HTERT RPE-1 (cell line): Measurements from ENCODE around the gene PLXNA1.

Experiments
- in situ Hi-C: fragments of 300-500 bp; cut with MboI; formaldehyde crosslinking; loops from 4 replicates; pipeline ENCODE4 v1.14.3; 2020; ENCODE audit warnings: low sequenced_read_pairs

The PLXNA1 gene

DNA sequence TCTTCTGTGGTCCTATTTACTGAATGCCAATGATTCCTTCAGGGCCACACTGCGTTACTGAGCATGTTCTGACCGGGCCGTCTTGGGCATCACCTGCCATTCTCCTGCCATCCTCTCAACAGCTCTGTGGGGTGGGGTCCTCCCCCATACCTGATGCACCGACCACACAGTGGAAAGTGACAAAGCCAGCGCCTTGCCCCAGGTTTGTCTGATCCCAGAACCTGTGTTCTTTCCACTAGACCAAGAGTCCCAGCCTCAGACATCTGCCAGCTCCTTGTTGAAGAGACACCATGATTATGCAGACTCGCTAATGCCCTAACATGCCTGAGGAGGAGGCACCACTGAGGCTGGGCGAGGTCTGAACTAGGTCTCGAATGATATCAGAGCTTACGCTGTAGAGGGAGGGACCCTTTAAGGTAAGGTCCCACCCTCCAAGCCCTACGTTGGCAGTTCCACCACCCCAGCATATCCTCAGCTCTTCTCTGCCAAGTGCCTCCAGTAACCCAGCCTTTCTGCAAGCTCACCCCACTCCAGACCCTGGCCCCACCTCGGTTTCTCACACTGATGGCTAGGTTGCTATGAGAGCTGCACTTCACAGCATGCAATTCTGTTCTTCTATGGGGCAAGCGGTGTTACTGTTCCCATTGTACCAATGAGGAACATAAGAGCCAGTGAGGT, 29.8 kb upstream of the PLXNA1 start:
- in situ Hi-C loops = no loop called here

DNA sequence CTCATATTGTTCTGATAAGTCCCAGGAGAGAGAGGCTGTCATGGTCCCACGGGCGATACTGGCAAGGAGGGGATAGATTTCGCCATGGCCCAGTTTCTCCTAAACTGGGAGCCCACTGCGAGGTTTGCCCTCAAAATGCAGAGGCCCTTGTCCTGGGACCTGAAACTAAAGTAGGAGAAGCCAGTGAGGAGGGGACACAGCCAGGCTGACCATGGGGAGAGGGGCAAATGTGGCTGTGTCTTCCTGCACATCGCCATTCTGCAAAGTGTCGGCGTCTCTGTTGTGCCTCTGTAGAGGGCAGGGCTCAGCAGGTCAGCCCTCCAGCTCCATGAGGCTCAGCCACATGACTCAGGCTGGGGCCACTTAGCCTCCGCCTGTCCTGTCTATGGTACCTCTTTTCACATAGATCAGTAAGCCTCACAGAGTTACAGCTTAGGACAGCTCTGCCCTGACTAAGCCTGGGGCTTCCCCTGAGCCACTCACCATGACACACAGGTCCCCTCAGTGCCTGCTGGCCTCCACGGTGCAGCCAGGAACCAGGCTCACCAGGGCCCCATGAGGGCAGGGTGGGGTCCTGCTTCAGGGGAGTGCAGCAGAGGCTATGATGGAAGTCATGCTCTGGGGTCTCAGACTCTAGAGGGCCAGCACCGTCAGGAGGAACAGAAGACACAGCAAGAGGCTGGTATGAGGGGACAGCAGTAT, 28.6 kb upstream of the PLXNA1 start:
- in situ Hi-C loops = no loop called here

DNA sequence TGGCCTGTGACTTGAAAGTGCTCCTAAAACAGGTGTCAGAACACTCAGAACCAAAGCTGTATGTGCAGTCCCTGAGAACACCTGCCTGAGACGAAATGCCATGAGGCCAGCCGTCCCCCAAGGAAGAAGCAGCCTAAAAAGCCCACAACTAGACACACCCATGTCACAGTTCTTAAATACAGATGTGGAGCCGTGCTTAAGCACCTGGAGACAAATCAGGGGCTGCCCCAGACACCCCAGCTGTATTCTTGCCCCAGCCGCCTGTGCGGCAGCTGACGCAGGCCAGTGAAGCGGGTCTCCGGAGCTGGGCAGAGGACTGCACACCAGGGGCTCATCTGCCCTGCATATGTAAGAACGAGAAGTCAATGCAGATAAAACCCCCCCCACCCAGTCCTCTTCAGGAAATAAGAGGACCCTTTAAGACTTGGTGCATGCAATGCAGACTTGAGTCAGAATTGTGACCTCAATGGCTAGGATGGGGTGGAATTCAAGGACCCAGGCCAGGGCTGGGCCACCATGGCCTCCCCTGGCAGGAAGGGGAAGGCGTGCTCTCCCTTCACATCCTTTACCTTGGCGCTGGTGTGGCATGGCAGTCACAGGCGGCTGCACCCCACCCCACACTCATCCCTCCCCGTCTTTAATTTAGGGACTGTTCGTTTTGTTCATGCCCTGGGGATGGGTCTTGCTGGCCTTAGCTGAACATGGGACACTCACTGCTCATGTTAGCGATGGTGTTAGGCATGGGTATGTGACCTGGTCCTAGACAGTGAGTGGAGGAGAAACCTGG, 27.7 kb upstream of the PLXNA1 start:
- in situ Hi-C loops = no loop called here

DNA sequence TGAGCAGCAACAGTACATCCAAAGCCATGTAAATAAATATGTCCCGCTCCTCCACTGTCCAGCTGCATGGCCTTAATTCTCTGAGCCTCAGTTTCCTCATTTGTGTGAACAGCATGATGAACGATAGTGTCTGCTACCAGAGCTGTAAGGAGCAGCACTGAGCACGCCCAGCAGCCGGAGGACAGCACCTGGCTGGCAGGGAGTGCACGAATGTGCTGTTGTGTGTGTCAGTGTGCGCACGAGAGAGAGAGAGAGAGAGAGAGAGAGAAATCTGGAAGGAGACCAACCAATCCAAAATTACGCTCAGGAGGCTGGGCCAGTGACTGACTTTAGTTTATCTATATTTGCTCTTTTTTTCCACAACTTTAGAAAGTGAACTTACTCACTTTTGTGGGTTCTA, 26.6 kb upstream of the PLXNA1 start:
- in situ Hi-C loops = no loop called here

DNA sequence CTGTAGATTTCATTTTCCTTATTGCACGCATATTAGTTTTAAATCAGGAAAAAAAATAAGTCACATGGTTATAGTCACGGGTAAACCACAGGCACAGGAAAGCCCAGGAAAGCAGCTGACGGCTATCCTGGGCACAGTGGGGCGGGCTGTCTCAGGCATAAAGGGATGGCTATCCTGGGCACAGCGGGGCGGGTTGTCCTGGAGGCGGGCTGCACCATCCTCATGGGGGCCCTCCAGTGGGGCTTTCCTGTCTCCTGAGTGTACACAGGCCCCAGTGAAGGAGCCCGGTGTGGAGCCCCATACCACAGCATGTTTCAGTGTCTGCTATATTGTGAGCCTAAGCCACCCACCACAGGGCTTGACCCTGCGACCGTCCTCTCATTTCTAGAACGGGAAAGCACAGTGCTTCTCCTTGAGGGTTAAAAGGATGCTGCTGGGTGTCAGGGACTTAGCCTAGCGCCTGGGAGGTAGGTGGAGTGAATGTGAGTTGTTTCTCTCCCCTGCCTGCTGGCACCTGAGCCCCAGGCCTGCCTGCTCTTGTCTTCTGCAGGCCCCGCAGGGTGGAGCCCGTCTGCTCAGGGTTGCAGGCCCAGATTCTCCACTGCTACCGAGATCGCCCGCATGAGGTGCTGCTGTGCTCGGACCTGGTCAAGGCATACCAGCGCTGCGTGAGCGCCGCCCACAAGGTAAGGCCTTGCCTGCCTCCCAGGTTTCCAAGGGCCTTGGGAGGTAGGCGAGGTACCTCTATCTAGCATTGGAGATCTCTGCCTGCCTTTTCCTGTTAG, 25.9 kb upstream of the PLXNA1 start:
- in situ Hi-C loops = no loop called here

DNA sequence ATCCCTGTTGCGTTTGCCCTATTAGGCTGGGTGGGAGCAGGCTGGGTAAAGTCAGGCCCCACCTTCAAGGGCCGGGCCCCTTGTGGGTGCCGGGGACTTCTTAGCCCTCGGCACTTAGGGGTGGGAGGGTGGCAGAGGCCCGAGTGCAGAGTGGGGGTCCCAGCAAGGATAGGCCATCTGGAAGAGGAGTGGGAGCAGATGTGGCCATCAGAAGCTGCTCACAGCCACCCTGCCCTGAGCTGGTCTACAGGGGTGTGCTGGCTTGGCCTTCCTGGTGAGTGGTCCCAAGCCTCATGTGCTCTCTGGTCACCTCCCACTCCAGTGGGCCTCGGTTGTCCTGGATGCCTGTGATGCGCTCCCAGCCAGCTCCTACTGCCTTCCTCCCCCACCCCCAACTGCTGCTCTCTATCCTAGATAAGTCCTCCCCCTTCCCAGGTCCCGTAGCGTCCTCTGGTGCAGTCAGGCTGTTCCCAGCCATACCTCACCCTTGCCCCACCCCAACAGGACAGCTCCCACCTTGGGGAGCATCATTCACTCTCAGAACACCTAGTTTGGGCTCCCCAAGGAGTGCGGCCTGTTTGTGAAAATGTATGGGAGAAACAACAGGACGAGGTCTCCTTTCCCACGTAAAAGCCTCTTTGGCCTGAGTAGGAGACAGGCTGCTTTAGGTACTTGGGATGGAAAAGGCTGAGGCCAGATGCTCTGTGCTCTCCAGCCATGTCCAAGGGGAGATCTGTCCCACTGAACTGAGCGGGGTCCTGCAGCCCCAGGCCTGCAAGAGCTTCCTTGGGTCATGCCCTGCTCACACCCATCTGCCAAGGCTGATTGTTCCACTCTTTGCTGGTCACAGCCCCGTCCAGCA, 24.9 kb upstream of the PLXNA1 start:
- in situ Hi-C loops = no loop called here

DNA sequence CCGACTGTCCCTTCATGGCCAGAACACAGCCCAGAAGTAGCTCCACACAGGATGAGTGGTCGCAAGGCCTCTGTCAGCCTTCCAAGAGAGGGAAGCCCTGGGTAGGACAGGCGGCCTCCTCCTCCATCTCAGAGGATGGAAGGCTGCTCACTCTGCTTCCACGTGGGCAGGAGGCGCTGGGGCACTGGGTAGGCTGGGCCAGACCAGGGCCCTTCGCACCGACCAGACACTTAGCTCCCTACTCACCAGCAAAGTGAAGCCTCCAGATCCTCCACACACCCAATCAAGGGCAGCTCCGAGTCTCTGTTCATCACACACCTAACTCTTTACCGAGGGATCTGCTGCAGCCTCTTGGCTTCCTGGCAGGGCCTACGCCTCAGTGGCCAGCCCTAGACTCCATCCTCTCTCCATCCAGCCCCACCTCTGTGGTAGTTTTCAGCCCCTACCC, 24.3 kb upstream of the PLXNA1 start:
- in situ Hi-C loops = no loop called here

DNA sequence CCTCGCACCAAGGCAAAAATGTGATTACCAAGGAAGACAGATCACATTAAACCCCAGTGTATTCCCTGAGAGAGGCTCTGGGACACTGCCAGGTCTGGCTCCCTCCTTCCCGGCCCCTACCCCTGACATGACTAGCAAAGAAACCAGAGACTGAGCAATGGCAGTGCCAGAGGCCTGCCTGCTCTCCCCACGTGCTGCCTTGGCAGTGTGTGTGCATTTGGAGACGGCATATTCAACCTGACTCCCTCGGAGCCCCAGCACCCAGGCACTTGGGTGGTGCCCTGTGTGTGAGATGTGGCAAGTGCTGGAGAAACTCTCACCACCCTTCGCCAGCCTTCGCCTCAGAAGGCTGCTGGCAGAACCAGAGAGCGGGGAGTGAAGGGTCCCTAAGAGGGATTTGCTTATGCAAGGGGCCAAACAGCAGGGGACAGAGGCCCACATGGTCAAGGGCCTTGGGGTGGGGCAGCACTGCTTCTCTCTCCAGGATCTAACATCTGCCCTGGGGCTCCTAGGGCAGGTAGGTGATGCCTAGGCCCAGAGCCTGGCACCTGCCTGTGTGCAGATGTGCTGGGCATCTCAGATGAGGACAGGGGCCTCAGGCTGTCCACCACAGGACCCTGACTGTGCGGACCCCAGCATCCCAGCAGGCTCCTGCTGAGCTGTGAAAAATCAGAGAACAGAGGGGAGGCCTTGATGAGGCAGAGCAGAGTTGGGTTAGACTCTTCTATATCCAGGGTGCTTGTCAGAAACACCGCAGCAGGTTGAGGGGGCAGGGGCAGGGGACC, 23.6 kb upstream of the PLXNA1 start:
- in situ Hi-C loops = no loop called here

DNA sequence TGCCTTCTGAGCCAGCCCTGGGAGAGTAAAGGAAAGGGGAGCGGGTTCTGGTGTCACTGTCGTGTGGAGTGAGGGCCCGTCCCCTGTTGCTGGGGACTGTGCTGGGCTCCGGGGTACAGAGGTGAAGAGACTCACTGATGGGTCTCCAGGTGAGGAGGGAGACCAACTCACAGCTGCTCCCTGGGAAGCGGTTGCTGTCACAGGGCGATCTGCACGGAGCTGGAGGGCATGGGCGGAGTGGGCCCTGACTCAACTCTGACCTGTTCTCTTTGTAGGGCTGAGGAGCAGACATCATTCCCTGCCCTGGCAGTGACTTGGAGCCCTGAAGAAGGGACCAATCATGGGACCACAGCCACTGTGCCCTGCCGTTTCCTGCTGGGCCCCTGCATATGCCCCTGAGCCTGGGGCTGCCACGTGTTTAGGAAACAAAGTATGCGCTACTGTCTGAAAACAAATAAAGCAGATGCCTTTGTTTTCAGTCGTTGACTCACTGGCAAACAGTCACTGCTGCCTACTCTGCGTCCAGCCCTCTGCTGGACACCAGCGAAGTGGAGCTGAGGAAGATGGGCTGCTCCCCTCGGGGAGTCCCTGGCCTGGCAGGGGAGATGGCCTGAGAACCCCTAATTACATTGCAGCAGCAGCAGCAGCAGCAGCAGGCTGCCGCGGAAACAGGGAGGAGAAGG, 22.9 kb upstream of the PLXNA1 start:
- in situ Hi-C loops = no loop called here

DNA sequence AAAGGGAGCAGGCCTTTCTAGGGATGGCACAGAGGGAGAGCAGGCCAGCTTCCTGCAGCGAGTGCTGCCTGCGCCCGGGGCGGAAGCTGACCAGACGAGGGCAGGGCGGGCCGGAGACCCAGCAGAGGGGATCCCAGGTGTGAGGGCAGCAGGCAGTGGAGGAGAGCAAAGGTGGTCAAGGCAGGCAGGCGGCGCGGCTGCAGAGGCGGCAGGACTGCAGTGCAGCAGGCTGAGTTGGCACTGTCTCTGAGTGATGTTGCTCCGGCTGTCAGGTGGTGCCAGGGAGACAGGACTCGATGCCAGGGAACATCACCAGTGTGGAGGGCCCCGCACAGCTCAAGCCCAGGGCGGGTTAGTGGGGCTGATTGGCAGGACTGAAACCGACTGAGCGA, 22.3 kb upstream of the PLXNA1 start:
- in situ Hi-C loops = no loop called here

DNA sequence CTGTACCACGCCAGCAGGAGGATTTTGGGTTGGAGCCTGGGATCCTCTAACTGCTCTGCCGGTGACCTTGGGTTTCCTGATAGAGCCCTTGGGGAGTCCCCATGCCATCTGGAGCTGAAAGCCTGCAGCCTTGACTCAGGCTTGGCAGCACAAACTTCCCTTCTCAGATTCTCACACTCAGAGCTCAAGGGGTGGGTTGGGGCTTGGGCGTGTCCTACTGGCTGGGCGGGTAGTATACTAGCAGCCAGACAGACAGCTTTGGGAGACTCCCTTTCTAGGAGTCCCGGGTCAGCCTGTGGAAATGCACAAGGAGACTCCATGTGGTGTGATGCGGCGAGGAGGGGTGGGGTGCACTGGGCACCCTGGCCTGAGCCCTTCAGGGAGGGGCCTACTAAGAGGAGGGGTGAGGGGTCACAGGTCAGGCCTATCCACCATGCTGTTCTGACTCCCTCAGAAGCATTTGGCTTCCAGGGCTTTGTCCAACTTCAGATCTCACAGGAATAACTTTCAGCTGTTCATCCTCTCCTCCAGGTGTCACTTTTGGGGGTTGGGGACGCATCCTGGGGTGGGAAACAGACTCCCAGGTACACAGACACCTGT, 21.6 kb upstream of the PLXNA1 start:
- in situ Hi-C loops = no loop called here

DNA sequence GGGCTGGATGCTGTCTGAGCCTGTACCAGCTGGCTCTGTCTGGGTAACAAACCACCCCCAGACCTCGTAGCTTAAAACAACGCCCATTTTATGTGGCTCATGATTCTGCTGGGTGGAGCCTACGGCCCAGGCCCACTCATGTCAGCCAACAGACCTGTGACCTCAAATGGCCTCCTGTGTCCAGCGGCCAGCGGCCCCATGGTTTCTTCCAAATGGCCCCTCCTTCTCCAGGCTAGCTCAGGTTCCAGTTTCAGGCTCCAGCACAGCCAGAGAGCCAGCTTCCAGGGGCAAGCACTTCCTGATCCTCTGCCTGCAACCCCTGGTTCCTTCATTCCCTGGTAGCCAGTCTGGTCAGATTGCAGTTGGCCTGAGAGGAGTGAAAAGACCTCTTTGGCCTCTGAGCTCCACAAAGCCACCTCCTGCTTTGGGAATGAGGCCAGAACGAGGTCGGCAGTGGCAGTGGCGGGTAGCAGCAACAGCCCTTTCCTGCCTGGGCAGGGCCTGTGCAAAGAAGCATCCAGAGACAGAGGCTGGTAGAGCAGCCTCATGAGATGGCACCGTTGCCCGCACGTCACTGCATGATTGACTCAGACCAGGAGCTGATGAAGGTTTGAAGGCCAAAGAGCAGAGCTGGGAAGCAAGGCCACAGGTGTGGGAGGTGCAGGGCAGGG, 21.0 kb upstream of the PLXNA1 start:
- in situ Hi-C loops = no loop called here

DNA sequence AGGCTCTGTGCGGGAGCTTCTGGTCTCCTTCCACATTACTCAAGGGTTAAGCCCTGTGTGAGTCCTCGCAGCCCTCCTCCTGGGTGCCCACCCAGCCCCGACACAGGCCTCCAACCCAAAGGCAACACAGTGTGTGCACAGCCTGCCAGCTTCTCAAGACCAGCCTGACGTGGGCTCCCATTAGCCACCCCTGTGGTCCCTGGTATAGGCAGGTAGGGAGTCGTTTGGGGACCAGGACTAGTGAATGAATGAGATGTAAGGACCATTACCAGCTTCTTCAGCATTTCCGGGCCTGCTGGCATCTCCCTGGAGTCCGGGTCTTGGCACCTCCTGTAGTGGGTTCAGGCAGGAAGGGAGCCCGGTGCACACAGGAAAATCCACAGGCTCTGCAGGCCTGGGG, 20.2 kb upstream of the PLXNA1 start:
- in situ Hi-C loops = no loop called here

DNA sequence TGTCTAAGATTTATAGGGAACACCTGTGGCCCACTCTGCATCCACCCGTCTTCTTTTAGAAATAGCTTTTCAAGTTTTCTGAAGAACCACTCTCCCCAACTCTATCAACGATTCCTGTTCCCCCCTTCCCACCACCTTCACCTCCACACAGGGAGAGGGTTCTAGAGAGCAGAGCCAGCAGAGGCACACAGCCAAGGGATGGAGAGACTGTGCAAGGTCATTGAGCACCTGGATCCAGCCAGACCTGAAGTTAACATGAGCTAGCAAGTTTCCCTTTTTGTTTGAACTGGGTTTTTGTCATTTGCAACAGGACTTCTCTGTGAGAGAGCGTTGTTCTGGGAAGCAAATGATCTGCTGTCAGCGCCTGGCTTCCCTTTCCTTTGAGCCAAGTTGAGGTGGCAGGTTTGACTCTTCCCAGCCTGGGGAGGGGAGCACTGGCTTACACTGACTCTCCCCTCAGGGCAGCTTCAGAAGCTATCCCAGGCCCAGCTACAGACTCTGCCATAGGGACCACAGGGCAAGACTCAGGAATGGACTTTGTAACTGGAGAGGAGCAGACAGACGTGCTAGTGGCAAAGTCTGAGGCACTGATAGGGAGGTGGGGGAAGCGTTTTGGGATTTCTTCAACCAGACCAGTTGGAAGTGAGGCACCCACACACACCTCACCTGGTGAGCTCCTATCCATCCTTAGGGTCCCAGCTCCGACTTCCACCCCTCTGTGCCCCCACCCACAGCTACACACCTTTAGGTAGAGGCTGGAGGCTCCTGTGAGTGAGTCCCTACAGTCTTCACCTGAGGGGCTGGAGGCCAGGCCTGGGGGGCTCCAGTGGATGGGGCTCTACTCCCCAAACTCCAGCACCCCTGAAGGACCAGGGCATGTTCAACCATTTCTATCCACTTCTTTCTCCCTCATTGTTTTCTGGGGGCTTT, 19.4 kb upstream of the PLXNA1 start:
- in situ Hi-C loops = no loop called here

DNA sequence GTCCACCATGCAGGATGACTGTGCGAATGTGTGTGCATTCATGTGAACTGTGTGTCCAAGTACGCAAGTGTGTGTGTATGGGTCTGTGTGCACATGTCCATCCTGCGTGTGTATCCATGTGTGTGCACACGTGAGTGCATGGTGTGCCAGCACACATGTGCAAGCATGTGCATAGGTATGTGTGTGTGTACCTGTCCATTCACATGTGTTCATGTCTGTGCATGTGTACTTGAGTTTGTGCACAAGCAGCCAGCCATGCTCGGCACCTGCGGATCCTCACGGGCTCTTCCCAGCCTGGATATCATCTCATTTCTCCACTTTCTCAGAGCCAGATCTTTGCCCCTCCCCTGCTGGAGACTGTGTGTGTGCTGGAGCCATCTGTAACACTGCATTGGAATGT, 18.7 kb upstream of the PLXNA1 start:
- in situ Hi-C loops = no loop called here

DNA sequence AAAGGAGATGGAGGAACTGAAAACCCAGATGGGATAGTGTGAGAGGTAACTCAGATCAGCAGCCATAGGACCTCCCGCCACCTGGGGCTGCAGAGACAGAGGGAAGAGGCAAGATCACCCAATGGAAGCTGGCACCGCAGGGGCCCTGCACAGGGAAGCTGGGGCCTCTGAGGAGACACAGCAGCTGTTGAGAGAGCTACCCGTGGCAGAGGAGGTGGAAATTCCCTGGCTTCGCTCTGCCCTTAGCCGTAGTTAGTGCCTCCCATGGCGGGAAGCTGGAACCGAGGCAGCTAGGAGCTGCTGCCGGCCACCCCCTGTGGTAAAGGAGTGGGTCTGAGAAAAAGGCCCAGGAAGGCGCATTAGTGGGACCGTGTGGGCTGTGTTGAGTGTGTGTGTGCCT, 18.0 kb upstream of the PLXNA1 start:
- in situ Hi-C loops = no loop called here

DNA sequence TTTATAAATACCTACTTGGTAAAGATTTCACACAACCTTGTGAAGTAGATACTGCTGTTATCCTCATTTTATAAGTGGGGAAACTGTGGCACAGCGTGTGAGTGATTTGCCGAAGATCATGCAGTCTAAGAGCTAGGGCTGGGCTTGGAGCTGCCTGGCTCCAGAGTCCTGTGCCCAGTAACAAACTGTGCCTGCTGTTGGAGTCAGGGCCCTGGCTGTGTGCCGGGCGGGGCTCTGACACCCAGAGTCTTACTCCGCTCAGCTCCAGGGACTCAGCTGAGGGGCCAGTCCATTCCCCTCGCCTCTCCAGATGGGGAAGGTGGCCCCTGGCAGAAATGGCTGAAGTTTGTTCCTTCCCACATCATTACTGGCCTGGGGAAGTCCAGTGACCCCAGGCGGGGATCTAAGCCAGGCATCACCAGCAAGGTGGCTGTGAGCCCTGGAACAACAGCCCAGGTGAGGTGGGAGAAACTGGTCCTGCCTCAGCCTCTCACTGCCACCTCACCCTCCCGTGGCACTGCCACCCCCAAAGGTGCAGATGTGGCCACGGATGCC, 17.3 kb upstream of the PLXNA1 start:
- in situ Hi-C loops = no loop called here
